ENCODE measurements around the gene APOO. TPM values are rescaled to one million over a fixed set of nuclear protein-coding genes. Genes with fewer than 3 reads are reported as not detected.

The APOO gene
- total RNA-seq, 2 donors from 2014 or later: 7.5 to 9.9 TPM

GRCh38 chrX:23790155-23790497, 117.6 kb downstream of the APOO start:
- TF ChIP-seq POLR2A (IDR thresholded peaks at IDR 0.05): no peak
- TF ChIP-seq, protein P1, sequence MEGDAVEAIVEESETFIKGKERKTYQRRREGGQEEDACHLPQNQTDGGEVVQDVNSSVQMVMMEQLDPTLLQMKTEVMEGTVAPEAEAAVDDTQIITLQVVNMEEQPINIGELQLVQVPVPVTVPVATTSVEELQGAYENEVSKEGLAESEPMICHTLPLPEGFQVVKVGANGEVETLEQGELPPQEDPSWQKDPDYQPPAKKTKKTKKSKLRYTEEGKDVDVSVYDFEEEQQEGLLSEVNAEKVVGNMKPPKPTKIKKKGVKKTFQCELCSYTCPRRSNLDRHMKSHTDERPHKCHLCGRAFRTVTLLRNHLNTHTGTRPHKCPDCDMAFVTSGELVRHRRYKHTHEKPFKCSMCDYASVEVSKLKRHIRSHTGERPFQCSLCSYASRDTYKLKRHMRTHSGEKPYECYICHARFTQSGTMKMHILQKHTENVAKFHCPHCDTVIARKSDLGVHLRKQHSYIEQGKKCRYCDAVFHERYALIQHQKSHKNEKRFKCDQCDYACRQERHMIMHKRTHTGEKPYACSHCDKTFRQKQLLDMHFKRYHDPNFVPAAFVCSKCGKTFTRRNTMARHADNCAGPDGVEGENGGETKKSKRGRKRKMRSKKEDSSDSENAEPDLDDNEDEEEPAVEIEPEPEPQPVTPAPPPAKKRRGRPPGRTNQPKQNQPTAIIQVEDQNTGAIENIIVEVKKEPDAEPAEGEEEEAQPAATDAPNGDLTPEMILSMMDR (IDR thresholded peaks at IDR 0.05): no peak
- no peaks in the 10 kb centered on the region for H3K36me3 ChIP-seq (replicated peaks in 1 of 2; ENCODE audit: insufficient read depth in 1 of 2, low read depth in 2 of 2)
- H3K4me3 ChIP-seq: no peak overlapping the region
- no peaks in the 10 kb centered on the region for H3K4me1 ChIP-seq
- intact Hi-C loops (cut with DNase I): no loop called here
- no peaks in the 10 kb centered on the region for H3K9me3 ChIP-seq
- H3K27me3 ChIP-seq: no peaks in the 10 kb centered on the region
- H3K27ac ChIP-seq: peak overlapping the region; percentile 15 to 70 (median 62)
- ATAC-seq (peak; percentile 63), DNase-seq (no peak)
- 24 to 40% methylated on average over 3 to 11 of the region's 11 CpGs for WGBS, 2 donors

DNA sequence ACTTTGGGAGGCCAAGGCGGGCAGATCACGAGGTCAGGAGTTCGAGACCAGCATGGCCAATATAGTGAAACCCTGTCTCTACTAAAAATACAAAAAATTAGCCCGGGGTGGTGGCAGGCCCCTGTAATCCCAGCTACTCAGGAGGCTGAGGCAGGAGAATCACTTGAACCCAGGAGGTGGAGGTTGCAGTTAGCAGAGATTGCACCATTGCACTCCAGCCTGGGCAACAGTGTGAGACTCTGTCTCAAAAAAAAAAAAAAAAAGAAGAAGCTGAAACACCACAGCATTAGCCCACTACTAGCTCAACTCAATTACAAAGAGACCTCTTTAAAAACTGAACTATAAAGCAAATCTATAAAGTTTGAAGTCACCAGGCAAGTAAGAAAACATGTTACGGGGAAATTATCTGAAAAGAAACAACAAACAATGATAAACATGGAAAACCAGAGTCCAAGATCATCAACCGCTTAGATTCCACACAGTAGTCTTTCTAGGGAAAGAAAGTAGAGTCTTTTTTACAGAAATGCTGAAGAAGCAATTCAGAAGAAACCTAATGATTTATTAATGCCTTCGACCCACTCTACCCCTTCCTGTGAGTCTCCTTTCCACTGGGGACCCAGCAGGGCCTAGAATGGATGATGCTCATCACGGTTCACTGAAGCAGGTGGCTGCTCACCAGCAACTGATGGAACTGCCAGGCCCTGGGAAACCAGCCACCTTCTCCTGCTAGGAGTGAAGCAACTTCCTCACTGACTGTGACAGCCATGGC, 118.2 kb downstream of the APOO start:
- Histone ChIP-seq H3K9me3 (no peaks in the 10 kb centered on the region), H3K27me3 (no peaks in the 10 kb centered on the region), H3K27ac (peak overlapping the region; percentile 15 to 70 (median 62)), H3K4me3 (no peak overlapping the region), H3K36me3 (replicated peaks in 1 of 2; ENCODE audit: insufficient read depth in 1 of 2, low read depth in 2 of 2) (no peaks in the 10 kb centered on the region), H3K4me1 (no peaks in the 10 kb centered on the region)
- DNase-seq (peak; percentile 51 to 75 (median 65)), ATAC-seq (peak; percentile 74)
- TF ChIP-seq, protein P1 (IDR thresholded peaks at IDR 0.05): no peak
- peak in 1 of 3 donors; percentile 23 for TF ChIP-seq POLR2A (IDR thresholded peaks at IDR 0.05)
- 51 to 58% methylated on average over 2 to 6 of the region's 8 CpGs for WGBS, 2 donors
- intact Hi-C loops (cut with DNase I): no loop called here

DNA sequence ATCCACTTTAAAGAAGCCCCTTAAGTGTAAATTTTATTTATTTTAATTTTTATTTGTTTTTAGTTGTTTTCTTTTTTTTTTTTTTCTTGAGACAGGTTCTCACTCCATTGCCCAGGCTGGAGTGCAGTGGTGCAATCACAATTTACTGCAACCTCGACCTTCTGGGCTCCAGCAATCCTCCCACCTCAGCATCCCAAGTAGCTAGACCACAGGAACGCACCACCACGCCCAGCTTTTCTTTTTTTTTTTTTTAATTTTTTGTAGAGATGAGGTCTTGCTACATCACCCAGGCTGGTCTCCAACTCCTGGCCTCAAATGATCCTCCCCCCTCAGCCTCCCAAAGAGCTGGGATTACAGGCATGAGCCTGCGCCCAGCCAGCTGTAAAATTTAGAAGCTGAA, 118.8 kb downstream of the APOO start:
- Histone ChIP-seq H3K4me1 (no peaks in the 10 kb centered on the region), H3K27me3 (no peaks in the 10 kb centered on the region), H3K9me3 (no peaks in the 10 kb centered on the region), H3K4me3 (no peak overlapping the region), H3K36me3 (replicated peaks in 1 of 2; ENCODE audit: insufficient read depth in 1 of 2, low read depth in 2 of 2) (no peaks in the 10 kb centered on the region), H3K27ac (peak overlapping the region in 3 of 4 donors; percentile 7 to 70 (median 16))
- ATAC-seq: no peak
- 64 to 80% methylated on average over 3 of the region's 4 CpGs for WGBS, 2 donors
- TF ChIP-seq, protein P1 (IDR thresholded peaks at IDR 0.05): no peak
- TF ChIP-seq POLR2A (IDR thresholded peaks at IDR 0.05): no peak
- intact Hi-C loops (cut with DNase I): no loop called here
- DNase-seq: no peak

- intact Hi-C loops (cut with DNase I): no loop called here
- no peak for TF ChIP-seq POLR2A (IDR thresholded peaks at IDR 0.05)
- TF ChIP-seq, protein P1 (IDR thresholded peaks at IDR 0.05): no peak
- peak overlapping the region in 3 of 4 donors; percentile 7 to 53 (median 16) for H3K27ac ChIP-seq
- H3K9me3 ChIP-seq: no peaks in the 10 kb centered on the region
- no peak for ATAC-seq
- DNase-seq: no peak
- no peaks in the 10 kb centered on the region for H3K27me3 ChIP-seq
- H3K4me1 ChIP-seq: no peaks in the 10 kb centered on the region
- no peak overlapping the region for H3K4me3 ChIP-seq
- no peaks in the 10 kb centered on the region for H3K36me3 ChIP-seq (replicated peaks in 1 of 2; ENCODE audit: insufficient read depth in 1 of 2, low read depth in 2 of 2)
These were observed 119.2 kb downstream of the APOO start for GRCh38 chrX:23788521-23788920.

- Histone ChIP-seq H3K36me3 (replicated peaks in 1 of 2; ENCODE audit: insufficient read depth in 1 of 2, low read depth in 2 of 2) (no peaks in the 10 kb centered on the region), H3K4me1 (no peaks in the 10 kb centered on the region), H3K27ac (peak overlapping the region in 1 of 4 donors; percentile 53), H3K27me3 (no peaks in the 10 kb centered on the region), H3K9me3 (no peaks in the 10 kb centered on the region), H3K4me3 (no peak overlapping the region)
- no peak for DNase-seq
- intact Hi-C loops (cut with DNase I): no loop called here
- no peak for TF ChIP-seq POLR2A (IDR thresholded peaks at IDR 0.05)
- TF ChIP-seq, protein P1 (IDR thresholded peaks at IDR 0.05): no peak
- ATAC-seq: no peak
- WGBS, 2 donors: 86 to 100% methylated on average over 1 to 2 of the region's 2 CpGs
These were observed 120.0 kb downstream of the APOO start for GRCh38 chrX:23787745-23788118.
